Measurements from ENCODE around the gene DAW1.
A peak's percentile ranks its signal among the peaks of the same experiment; 100 is the strongest.

The DAW1 gene

DNA sequence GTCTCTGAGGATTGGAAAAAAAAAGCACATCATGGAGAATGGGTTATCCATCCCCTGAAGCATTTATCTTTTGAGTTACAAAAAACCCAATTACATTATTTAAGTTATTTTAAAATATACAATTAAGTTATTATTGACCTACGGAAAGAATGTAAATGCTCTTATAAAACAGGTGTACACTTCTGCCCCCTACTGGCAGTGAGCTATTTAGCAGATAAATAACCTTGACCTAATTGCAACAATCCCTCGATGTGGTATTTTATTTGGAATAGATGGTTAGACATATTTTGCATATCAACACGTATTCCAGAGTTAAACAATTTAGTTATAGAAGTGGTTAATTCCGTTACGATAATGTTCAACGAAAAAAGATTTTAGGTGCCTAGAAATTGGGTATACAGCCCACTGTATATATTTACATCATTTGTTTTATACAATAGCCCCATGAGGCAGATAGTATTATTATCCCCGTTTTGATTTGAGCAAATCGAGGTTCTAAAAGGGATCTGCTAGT, 9.1 kb upstream of the DAW1 start:
- DNase-seq, result peak; percentile 18 to 25

DNA sequence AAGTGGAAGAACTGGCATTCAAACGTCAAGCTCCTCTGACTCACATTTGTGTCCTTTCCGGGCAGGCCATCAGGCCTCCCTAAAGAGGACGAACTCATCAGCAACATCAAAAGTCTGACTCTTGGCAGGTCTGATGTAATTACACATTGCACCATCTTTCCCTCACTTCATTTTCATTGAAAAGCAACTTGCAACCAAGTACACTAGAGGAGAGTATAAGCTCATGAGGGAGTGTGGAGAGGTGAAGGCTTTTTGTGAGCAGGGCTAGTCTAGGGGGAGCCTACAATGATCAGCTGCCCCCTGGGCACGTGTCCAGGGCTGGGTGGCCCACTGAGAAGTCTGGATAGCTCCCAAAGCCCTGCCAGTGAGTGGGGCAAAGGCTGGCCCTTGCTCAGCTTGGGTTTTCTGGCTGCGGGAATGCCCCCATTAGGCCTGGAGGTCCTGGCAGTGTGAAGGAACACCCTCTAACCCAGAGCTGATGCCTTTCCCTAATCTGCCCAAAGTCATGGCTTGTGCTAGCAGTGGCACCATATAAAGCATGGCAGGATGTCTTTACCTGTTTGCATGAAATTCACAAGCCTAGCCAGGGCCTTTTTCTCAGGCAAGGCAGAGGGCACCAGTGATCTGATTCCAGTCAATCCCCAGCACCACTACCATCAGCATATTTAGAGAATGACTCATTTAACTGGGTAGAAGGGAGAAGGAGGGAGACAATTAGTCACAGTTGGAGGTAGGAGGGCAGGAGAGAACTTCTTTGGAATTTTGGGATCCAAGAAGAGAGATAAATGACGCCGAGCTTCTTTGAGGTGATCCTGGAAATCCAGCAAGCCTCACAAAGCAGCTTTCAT, 8.5 kb upstream of the DAW1 start:
- no peak for DNase-seq

DNA sequence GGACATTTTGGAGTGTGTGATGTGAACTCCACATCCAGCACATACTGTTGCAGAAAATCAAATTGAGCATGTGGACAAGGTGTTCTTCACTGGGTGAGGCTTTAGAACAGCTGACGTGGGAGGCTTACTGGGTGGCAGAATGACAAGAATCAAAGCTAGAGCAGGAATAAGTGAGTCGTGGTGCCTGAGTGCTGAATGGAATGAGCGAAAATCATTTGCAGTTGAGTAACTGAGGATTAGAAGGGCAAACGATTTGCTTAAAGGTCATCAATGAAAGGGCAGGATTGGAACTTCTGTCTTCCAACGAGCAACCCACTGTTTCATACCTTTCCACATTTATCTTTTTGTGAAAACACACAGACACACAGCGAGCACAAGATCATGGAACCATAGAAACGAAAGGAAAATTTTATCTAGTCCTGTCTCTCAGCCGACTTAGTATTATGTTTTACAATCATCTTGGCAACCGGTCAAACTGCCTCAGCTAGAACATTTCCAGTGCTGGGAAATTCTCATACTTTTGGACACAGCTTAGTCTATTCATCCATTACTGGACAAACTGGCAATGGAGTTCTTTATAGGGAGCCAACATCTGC, 7.2 kb upstream of the DAW1 start:
- no peak for DNase-seq

DNA sequence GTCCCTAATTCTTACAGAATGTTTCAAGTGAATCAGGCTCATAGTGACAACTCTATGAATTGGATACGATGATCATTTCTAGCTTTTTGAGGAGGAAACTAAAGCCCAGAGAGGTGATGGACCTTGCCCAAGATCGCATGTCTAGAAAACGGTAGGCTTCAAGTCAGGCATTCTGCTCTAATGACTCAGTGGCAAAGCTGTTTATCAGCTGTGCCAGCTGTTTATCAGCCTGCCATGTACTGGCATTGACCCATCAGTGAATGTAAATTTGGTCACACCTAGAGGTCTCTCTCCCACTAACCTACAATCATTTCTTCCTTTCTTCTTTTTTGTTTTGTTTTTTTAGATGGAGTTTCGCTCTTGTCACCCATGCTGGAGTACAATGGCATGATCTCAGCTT, 6.1 kb upstream of the DAW1 start:
- DNase-seq, result no peak

DNA sequence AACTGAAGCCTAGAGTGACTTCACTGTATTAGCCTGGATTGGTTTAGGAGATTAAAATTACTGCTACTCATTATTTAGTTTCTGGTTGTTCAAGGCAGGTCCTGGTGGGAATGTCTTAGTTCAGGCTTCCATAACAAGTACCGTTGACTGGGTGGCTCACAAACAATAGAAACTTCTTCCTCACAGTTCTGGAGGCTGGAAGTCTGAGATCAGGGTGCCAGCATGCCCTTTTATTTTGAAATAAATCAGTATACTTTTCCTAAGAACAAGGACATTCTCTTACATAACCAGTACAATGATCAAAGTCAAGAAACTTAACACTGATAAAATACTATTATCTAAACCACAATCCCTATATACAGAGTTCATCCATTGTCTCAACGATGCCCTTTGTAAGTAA, 4.0 kb upstream of the DAW1 start:
- DNase-seq, result no peak

DNA sequence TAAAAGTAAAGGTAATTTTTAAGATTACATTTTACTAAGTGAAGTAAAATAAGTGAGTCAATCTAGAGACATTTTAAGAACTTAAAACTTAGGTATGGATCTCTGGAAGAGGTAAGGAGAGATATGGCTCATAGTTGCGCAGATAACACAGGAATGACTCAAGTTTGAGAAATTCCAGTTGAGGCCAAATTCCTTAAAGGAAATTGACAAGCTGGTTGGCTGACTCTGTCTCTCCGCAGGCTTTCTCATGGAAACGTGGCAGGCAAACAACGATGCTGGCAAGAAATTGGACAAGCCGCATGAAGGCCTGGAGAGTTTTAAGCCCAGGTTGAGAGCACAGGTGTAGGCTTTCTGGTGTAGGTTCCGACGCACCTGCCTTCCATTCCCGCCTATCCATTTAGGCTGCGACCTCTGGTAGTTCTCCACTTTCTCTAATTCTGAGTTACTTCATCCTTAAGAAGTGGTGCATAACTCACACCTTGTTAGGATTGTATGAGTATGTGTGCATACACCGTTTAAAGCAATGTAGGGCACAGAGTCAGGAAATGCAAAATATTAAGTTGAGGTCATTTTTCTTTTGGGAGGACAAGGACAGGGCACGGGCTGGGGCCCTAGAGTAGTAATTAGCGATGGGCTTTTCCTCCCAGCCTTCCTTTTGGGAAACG, 589 bp upstream of the DAW1 start:
- no peak for DNase-seq

DNA sequence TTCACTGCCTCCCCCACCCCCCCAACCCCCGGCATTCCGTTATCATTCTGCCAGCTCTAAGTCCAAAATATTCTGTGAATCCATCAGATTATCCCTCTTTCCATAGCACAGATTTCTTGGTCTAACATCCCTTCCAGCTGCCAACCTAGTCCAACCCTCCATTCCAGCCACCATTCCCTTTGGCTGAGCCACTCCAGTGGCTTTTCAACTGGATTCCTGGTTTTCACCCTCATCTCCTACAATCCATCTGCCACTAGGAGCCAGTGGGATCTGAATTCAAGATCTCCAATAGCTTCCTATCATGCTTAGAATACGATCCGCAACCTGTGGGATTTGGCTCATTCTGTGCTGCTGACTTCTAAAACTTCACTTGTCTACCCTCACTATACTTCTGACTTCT, 1.2 kb downstream of the DAW1 start:
- DNase-seq, result no peak

DNA sequence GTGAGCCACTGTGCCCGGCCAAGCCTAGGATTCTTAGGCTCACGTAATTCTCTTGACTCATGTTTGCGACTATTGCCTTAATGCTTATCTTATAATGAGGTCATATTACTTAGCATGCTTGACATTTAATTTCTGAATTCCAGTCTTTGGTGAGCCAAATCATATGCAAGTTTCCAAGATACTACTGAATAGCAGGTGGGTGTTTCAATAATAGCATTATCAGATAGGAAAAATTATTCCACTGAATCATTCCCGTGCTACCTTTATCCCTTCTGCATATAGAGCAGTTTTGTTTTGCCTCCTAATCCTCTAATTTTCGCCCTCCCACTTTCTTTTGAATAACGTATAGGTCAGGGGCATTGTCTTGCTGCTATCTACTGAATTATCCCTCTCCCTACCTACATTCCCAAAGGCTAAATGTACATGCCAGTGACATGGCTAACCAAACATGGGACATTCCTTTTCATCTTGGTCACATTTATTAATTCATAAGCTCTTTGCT, 4.9 kb downstream of the DAW1 start:
- DNase-seq, result no peak

DNA sequence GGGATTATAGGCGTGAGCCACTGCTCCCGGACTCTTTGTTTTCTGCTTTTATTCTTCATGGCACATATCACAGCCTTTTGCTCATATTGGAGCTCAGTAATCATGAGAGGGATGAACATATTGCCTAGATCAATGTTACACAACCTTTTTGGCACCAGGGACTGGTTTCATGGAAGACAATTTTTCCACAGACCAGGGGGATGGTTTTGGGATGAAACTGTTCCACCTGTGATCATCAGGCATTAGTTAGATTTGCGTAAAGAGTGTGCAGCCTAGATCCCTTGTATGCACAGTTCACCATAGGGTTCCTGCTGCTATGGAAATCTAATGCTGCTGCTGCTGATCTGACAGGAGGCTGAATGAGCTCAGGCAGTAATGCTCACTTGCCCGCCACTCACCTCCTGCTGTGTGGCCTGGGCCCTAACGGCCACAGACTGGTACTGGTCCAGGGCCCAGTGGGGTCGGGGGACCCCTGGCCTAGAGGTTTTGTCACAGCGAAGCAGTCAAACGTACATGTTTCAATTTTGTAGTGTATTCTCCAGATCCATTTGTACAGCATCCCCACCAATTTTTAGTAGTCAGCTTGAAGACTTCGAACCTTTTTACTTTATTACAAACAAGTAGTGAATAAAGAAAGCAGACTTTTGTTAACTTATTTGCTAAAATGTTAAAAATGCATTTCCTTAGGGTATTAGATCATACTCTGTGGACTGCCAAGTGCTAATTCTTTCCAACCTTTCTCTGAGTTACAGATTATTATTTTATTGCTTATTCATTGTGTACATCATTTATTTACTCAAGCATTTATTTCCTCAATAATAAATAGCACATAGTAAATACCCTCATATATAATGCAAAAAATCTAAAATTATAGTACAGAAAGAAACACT, 6.2 kb downstream of the DAW1 start:
- DNase-seq, result no peak

DNA sequence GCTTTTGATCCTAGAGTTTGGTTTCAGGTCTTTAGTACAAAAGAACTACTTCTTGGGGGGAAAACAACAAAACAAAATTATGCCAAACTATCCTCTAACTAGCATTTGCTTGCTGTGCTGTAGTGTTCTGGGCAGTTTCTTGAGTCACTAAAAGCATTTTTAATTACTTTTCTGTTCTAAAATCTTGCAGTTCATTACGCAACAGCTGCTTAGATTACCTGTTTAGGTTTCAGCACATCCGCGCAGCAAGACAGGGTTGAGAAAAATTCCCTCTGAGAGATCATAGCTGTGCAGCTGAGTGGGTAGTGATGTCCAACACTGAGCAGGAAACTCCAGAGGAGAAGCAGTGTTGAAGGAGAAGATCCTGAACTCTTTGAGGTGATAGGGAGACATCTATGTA, 9.0 kb downstream of the DAW1 start:
- no peak for DNase-seq

DNA sequence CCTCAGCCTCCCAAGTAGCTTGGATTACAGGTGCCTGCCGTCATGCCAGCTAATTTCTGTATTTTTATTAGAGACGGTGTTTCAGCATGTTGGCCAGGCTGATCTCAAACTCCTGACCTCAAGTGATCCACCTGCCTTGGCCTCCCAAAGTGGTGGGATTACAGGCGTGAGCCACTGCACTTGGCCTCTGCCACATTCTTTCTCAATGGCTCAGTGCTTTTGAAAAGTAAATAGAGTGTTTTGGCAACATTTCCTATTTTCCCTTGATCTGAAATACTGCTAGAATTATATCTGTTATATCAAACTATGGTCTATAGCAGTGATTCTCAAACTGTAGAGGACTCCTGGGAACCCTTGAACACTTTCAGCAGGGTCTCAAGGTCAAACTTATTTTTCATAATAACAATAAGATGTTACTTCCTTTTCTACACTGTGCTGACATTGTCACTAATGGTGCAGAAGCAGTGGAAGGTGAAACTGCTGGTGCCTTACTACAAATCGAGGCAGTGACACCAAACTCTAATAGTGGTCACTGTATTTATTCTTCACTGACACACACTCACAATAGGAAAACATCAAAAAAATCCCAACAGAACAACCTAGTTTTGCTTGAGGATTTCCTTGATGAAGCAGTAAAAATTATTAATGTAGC, 10.6 kb downstream of the DAW1 start:
- DNase-seq, result no peak

DNA sequence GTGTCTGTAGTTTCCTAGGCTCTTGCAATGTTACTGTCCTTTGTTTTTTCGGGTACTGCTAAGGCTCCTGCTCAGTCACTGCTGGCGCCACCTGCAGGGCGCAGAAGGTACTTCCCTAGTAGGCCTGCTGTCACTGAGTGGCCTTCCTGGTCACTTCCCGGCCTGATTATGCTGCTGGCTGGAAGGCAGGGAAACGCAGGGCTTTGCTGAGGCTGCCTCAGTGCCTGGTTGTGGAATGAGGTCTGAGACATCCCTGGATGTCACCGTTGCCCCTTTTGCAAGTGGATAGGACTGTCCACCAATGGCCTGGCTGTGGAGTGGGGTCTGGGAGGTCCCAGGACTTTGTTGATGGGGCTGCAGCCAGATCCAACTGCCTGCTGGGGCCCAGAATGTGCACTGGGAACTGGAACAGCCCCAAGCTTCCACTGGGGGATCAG, 13.1 kb downstream of the DAW1 start:
- peak; percentile 22 to 40 for DNase-seq

DNA sequence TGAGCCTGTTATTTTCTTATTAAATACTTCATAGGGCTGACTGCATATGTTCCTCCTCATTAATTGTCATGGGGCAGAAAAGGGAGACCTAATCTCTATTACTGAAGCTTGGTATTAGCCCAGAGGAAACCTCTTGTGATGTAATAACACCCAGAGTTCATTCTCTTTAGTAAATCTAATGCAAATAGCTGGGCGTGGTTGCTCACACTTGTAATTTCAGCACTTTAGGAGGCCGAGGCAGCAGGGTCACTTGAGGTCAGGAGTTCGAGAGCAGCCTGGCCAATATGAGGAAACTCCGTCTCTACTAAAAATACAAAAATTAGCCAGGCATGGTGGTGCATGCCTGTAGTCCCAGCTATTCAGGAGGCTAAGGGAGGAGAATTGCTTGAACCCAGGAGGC, 14.7 kb downstream of the DAW1 start:
- no peak for DNase-seq

DNA sequence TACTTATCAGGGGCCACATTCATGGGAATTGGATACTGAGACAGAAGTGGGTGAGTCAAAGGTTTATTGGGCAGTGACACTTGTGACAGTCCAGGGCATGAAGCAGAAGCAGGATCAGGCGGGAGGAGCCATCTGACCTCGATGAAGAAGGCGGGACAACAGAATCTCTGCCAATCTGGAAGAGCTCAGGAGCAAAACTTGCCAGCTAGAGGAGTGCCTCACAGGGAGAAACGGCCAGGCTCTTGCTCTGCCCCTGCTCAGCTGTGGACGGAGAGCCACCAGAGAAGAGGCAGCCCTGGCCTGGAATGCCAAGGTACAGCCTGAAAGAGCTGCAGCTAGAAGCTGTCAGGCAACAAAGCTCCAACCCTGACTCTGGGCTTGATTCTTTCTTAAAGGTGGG, 16.9 kb downstream of the DAW1 start:
- DNase-seq, result no peak

DNA sequence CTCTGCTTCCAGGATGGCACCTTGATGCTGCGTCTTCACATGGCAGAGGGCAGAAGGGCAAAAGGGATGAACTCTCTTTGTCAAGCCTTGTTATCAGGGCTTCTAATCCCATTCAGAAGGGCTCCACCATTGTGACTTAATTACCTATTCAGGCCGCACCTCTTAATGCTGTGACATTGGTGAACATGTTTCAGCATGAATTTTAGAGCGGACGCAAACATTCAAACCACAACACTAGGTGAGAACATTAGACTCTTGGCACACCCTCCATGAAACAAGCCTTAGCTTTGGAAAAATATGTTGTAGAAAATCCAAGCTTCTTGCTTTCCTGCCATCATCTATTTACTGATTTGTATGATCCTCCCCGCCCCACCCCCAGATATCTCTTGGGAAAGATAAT, 17.9 kb downstream of the DAW1 start:
- DNase-seq, result no peak

DNA sequence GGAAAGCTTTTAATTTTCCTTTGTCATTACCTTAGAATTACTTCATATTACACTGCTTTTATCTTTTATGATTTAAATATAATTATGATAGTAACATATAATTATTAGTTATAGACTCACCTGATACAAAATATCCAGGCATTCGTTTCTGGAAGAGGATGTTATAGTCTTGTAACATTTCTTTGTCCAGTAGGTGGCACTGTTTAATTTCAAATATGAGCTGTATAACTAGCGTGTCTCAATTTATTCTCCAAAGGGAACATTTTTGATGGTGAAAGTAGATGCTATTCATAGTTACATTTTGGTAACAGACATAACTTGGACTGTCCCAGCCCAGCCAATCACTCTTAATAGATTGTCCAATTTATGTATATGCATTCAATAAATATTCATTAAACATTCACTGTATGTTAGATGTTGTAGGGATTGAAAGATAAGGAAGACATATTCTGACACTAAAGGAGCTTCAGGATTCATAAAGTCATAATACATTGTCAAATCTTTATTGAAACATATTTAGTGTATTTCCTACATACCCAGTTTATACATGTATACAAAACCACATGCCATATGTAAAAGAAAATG, 19.2 kb downstream of the DAW1 start:
- DNase-seq, result no peak

DNA sequence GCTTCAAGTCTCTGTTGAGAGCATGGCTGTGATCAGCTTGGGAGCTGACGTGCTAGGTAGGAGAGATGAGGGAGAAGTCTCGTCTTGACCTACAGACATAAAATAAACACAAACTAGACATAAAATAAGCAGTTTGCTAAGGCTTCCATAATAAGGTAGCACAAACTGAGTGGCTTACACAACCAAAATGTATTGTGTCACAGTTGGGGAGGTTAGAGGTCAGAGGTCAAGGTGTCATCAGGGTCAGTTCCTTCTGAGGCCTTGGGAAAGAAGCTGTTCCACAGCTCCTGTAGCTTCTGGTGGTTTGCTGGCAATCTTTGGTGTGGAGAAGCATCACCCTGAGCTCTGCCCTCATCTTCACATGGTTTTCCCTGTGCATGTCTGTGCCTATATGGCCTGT, 20.2 kb downstream of the DAW1 start:
- DNase-seq, result no peak

DNA sequence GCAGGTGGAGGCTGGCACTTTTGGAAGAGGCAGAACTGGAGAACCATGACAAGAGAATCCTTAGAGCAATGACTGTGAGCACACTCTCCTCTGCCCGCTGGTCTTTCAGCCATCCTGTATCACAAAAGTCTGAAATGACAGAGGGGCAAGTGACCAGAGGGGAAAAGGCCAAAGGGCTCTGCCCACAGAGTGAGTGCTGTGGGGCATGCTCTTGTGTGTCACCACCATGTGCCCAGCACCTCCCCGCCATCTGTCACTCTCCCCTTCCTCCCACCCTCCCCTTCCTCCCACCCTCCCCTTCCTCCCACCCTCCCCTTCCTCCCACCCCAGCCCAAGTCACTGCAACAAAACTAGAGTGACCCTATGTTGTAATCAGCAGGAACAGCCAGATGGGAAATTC, 31.9 kb downstream of the DAW1 start:
- no peak for DNase-seq

DNA sequence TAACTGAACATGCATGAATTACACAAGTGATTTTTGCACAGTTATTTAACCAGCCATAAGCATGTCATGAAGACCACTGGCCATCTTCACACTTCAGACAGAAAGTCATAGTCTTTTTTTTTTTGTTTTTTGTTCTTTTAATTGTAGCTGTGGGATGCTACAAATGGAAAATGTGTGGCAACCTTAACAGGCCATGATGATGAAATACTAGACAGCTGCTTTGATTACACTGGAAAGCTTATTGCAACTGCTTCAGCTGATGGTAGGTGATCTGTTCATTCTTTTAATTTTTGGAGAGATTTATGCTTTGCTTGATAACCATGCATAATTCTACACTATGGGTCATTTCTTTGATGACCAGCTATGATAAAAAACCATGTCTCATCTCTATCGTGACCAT, 35.6 kb downstream of the DAW1 start:
- no peak for DNase-seq

DNA sequence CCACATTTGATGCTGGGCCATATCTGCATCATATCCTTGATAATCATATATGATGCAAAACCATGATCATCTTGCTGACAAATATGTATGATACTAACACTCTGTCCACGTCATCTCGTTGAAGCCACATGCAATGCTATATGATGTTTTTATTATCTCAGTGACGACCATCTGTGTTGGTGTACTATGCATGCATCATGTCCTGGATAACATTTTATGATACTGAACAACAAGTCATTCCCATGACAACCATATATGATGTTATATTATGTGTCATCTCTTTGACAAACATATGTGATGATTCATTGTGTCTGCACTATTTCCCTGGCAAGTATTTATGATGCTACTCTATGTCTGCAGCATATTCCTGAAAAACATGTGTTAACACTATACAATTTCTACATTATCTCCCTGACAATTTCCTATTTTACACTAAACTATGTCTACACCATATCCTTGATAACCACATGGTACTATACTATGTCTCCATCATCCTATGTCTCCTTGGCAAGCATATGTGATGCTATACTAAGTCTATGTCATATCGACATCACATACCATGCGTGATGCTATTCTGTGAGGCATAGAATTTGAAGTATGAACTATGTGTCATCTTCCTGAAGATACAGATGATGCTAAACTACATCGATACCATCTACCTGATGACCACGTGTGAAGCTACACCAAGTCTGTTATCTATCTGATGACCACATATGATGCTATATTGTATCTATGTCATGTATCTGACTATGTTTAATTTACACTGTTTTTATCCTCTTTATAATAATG, 37.0 kb downstream of the DAW1 start:
- no peak for DNase-seq

DNA sequence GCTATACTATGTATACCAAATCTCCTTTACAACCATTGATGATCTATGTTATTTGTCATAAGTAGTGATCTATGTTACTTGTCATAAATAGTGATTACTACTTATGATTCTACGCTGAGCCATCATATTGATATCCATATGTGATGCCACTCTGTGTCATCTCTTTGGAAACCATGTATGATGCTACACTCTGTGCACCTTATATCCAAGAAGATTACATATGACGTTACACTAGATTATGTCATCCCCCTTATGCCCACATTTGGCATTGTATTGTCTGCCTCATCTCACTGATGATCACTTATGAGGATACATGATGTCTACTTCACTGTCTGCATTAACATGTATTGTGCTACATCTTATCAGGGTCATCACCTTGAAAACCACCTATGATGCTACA, 42.9 kb downstream of the DAW1 start:
- DNase-seq, result no peak

Data from activated CD4-positive, alpha-beta T cell treated with anti-CD3 and anti-CD28 coated beads for 4 hours (primary cell).